GM19023 (cell line): ENCODE data around the gene PSMA7.

ENCODE experiments used
- ATAC-seq: cut with Tn5 transposase; IDR thresholded peaks from one replicate; pipeline ENCODE4 v1.9.1; 2021; ENCODE audit warnings: mild to moderate bottlenecking, moderate library complexity; ENCODE audit not compliant: unreplicated experiment

Gene PSMA7

DNA sequence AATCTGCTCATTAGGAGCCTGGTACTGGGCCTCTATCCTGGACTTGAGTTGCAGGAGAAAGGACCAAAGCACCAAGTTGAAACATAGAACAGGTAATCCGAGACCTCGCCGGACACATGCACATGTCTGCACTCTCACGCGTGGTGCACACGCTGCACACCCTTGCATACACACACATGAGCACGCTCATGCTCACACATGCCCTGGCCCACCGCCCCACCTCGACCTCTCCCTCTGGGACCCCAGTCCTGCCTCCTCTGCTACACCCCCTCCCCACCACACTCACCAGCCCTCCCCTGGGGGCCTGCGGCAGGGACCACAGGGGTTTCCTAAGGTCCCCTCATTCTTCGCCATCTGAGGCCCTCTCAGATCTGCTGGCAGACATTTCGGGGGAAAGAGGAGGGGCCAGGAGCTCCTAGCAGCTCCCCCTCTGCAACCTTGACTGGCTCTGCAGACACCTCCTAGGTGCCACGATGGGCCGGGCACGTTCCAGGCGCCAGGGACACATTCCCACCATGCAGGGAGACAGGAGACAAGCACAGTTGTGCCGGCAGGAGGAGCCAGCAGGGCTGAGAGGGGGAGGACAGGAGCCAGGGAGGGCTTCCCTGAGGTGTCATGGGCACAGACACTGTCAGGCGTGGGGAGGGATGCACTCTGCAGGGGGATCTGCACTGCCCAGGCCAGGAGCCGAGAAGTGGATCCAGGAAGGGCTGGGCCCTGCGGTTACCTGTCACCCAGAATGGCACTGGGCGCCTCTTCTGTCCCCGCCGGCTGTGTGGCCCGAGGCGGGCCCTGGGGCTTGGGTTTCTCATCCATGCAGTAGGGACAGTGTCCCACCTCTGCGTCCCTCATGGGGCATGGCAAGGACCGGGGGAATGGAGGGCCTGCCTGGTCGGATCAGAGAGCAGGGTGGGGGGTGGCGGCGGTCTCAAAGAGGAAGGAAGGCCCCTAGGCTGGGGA, 46.5 kb downstream of the PSMA7 start:
- ATAC-seq, result no peak

DNA sequence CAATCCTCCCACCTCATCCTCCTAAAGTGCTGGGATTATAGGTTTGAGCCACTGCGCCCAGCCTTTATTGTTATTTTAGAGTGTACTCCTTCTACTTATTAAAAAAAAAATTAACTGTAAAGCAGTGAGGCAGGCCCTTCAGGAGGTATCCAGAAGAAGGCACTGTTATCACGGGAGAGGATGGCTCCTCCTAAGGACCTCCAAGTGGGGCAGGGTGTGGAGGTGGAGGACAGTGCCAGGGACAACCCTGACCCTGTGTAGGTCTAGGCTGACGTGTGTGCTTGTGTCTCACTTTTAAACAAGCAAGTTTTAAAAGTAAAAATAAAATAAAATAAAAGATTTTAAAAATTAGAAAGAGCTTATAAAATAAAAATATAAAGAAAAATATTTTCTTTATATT, 53.8 kb downstream of the PSMA7 start:
- no peak for ATAC-seq

DNA sequence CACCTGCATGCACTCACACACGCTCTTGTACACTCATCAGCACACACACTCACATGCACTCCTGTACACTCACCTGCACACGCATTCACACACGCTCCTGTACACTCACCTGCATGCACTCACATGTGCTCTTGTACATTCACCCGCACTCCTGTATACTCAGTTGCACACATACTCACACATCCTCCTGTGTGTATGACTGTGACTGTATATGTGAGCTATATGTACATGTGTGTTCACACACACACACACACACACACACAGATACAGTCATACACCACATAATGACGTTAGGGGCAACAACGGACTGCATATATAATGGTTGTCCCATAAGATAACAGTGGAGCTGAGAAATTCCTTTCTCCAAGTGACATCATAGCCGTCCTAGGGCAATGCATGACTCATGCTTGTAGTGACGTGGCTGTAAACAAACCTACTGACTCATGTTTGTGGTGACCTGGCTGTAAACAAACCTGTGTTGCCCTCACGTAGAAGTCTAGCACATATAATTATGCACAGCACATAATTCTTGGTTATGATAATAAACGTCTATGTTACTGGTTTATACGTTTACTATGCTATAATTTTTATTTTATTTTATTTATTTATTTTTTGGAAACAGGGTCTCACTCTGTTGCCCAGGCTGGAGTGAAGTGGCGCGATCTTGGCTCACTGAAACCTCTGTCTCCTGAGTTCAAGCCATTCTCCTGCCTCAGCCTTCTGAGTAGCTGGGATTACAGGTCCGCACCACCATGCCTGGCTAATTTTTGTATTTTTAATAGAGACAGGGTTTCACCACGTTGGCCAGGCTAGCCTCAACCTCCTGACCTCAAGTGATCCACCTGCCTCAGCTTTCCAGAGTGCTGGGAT, 54.7 kb downstream of the PSMA7 start:
- no peak for ATAC-seq

DNA sequence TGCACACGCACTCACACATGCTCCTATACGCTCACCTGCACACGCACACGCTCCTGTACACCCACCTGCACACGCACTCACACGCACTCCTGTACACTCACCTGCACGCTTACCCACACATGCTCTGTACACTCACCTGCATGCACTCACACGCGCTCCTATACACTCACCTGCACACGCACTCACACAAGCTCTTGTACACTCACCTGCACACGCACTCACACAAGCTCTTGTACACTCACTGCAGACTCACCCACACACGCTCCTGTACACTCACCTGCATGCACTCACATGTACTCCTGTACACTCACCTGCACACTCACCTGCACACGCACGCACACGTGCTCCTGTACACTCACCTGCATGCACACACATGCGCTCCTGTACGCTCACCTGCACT, 55.6 kb downstream of the PSMA7 start:
- no peak for ATAC-seq

DNA sequence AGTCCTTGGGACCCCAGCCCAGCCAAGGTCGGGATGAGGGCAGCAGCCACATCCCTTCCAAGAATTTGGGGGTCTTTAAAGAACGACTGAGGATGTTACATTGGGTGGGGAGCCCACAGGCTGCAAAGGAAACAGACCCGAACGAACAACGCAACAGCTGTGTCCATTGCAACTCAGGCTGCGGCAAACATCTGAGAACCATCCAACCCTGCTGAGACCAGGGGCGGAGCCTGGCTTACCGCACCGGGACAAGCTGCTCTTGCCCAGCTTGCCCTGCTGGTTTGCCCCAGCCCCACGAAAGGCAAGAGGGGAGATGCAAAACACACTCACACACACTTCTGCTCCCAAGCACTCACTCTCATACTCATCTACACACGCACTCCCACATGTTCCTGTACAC, 56.0 kb downstream of the PSMA7 start:
- ATAC-seq, result no peak
